Endodermal cell (in vitro differentiated cells): ENCODE data around the gene SLC13A1. TPM values are rescaled to one million over a fixed set of nuclear protein-coding genes. Genes with fewer than 3 reads are reported as not detected.

Source experiments
- DNase-seq: peaks from one replicate; pipeline ENCODE4 v3.0.0-alpha.2; 2017
- H3K27ac ChIP-seq: 2 replicates; pipeline ENCODE4 v1.5.1; 2013; ENCODE audit warnings: mild to moderate bottlenecking, low read depth, low read length, moderate library complexity
- H3K27me3 ChIP-seq: 2 replicates; pipeline ENCODE4 v1.6.1; 2013; ENCODE audit warnings: mild to moderate bottlenecking, low read length, moderate library complexity; ENCODE audit not compliant: insufficient read depth, control insufficient read depth, poor library complexity, severe bottlenecking
- H3K36me3 ChIP-seq: 2 replicates; pipeline ENCODE4 v1.7.0; 2013; ENCODE audit warnings: mild to moderate bottlenecking, low read length, moderate library complexity; ENCODE audit not compliant: control insufficient read depth, insufficient read depth
- H3K4me1 ChIP-seq: one replicate; pipeline ENCODE4 v1.7.0; 2013; ENCODE audit warnings: low read length; ENCODE audit not compliant: control insufficient read depth, insufficient read depth
- H3K4me3 ChIP-seq: 2 replicates; pipeline ENCODE4 v1.5.1; 2013; ENCODE audit warnings: mild to moderate bottlenecking, low read length, moderate library complexity
- H3K9ac ChIP-seq: 2 replicates; pipeline ENCODE4 v1.6.1; 2013; ENCODE audit warnings: mild to moderate bottlenecking, low read length, moderate library complexity; ENCODE audit not compliant: poor library complexity, severe bottlenecking; ENCODE audit errors: extremely low read depth
- H3K9me3 ChIP-seq: 2 replicates; pipeline ENCODE4 v1.6.1; 2013; ENCODE audit warnings: mild to moderate bottlenecking, low read length, moderate library complexity; ENCODE audit not compliant: control insufficient read depth
- H3K27ac Mint-ChIP-seq: 2 replicates; pipeline ENCODE4 v1.8.0; 2020; ENCODE audit warnings: mixed read lengths
- H3K27me3 Mint-ChIP-seq: 2 replicates; pipeline ENCODE4 v1.8.0; 2021; ENCODE audit warnings: mild to moderate bottlenecking, mixed read lengths; ENCODE audit not compliant: insufficient read depth
- H3K36me3 Mint-ChIP-seq: 2 replicates; pipeline ENCODE4 v1.8.0; 2020; ENCODE audit warnings: low read depth, mixed read lengths
- H3K4me1 Mint-ChIP-seq: 2 replicates; pipeline ENCODE4 v1.8.0; 2020; ENCODE audit warnings: mixed read lengths
- H3K4me3 Mint-ChIP-seq: 2 replicates; pipeline ENCODE4 v1.8.0; 2020; ENCODE audit warnings: mild to moderate bottlenecking, moderate library complexity, mixed read lengths
- H3K9me3 Mint-ChIP-seq: 2 replicates; pipeline ENCODE4 v1.8.0; 2020; ENCODE audit warnings: mild to moderate bottlenecking, mixed read lengths
- WGBS, 2 experiments: methylation state at CpG; one replicate each; pipeline versions ENCODE4 v1.1.5 to v1.1.7; 2013; ENCODE audit warnings: missing lambda C conversion rate in 2 of 2, mixed read lengths in 1 of 2; ENCODE audit not compliant: insufficient coverage in 1 of 2, insufficient read length in 1 of 2; 5-methylcytosine and 5-hydroxymethylcytosine counted together
- total RNA-seq, 2 donors: library from RNA; stranded (reverse); fragmentation: NEBNext Ultra II Directional in 1 of 2; extraction: Animal tissue kit (Norgen Biotek cat#: 25700) in 1 of 2; gene quantifications; 2 replicates in 1 of 2; 3 replicates in 1 of 2; pipeline ENCODE4 v1.2.1, GENCODE V29; 2021
- TF ChIP-seq, protein P1 (sequence below): fragments of 200-600 bp; sonication (generic); conservative IDR thresholded peaks from 2 replicates; pipeline ENCODE4 v1.5.0; 2021; ENCODE audit warnings: antibody characterized with exemption, mild to moderate bottlenecking

SLC13A1 gene
- total RNA-seq, 2 donors from 2014 or later: not detected

DNA sequence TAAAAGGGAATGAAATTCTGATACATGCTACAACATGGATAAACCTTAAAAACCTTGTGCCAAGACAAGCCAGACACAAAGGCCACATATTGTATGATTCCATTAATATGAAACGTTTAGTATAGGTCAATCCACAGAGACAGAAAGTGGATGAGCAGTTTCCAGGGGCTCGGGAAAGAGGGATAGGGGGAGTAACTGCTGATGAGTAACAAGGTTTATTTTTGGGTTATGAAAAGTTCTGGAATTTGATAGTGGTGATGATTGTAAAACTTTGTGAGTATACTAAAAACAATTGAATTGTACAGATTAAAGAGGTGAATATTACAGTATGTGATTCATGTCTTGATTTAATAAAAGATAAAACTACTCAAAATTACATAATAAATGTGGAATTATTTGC lies 19.1 kb upstream of the SLC13A1 start:
- TF ChIP-seq, protein P1, sequence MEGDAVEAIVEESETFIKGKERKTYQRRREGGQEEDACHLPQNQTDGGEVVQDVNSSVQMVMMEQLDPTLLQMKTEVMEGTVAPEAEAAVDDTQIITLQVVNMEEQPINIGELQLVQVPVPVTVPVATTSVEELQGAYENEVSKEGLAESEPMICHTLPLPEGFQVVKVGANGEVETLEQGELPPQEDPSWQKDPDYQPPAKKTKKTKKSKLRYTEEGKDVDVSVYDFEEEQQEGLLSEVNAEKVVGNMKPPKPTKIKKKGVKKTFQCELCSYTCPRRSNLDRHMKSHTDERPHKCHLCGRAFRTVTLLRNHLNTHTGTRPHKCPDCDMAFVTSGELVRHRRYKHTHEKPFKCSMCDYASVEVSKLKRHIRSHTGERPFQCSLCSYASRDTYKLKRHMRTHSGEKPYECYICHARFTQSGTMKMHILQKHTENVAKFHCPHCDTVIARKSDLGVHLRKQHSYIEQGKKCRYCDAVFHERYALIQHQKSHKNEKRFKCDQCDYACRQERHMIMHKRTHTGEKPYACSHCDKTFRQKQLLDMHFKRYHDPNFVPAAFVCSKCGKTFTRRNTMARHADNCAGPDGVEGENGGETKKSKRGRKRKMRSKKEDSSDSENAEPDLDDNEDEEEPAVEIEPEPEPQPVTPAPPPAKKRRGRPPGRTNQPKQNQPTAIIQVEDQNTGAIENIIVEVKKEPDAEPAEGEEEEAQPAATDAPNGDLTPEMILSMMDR: no peak
- Histone ChIP-seq H3K9me3 (peaks cover 18% of the 10 kb centered on the region), H3K4me3 (no peak overlapping the region), H3K4me1 (no peaks in the 10 kb centered on the region), H3K27ac (no peak overlapping the region), H3K9ac (no peak overlapping the region), H3K36me3 (no peaks in the 10 kb centered on the region), H3K27me3 (no peaks in the 10 kb centered on the region)
- H3K4me3 Mint-ChIP-seq: no peak overlapping the region
- WGBS, 2 experiments: 92 to 100% methylated on average over 2 of the region's 2 CpGs
- H3K27me3 Mint-ChIP-seq: no peaks in the 10 kb centered on the region
- H3K4me1 Mint-ChIP-seq: no peaks in the 10 kb centered on the region
- DNase-seq: no peak
- no peak overlapping the region for H3K27ac Mint-ChIP-seq
- H3K9me3 Mint-ChIP-seq: peaks cover 41% of the 10 kb centered on the region
- no peaks in the 10 kb centered on the region for H3K36me3 Mint-ChIP-seq

DNA sequence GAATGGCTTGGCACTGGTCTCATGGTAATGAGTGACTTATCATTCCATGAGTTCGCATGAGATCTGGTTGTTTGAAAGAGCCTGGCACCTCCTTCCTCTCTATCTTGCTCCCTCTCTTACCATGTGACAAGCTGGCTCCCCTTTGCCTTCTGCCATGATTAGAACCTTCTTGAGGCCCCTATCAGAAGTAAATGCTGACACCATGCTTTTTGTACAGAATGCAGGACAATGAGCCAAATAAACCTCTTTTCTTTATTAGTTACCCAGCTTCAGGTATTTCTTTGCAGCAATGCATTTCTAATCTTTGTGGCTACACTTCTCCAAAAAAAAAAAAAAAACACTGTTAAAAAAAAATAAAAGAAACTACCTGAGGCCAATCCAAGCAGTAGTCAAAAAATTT lies 17.1 kb upstream of the SLC13A1 start:
- Histone ChIP-seq H3K9ac (no peak overlapping the region), H3K36me3 (no peaks in the 10 kb centered on the region), H3K27ac (no peak overlapping the region), H3K9me3 (peaks cover 22% of the 10 kb centered on the region), H3K4me3 (no peak overlapping the region), H3K4me1 (no peaks in the 10 kb centered on the region), H3K27me3 (no peaks in the 10 kb centered on the region)
- TF ChIP-seq, protein P1: no peak
- Mint-ChIP-seq H3K4me1 (no peaks in the 10 kb centered on the region), H3K36me3 (no peaks in the 10 kb centered on the region), H3K27ac (no peak overlapping the region), H3K27me3 (no peaks in the 10 kb centered on the region), H3K9me3 (peaks cover 40% of the 10 kb centered on the region), H3K4me3 (no peak overlapping the region)
- WGBS, 2 experiments: 100% methylated on average over 1 of the region's 1 CpG; no CpG with 5 or more reads in 1 of the 2 experiments
- DNase-seq: no peak

DNA sequence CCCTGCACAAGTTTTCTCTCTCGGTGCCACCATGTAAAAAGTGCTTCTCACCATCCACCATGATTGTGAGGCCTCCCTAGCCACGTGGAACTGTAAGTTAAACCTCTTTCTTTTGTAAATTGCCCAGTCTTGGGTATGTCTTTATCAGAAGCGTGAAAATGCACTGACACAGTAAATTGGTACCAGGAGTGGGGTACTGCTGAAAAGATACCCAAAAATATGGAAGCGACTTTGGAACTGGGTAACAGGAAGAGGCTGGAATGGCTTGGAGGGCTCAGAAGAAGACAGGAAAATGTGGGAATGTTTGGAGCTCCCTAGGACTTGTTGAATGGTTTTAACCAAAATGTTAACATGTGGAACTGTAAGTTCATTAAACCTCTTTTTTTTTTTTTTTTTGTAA lies 15.6 kb upstream of the SLC13A1 start:
- H3K4me3 Mint-ChIP-seq: no peak overlapping the region
- Histone ChIP-seq H3K27ac (no peak overlapping the region), H3K4me3 (no peak overlapping the region), H3K27me3 (no peaks in the 10 kb centered on the region), H3K9me3 (peaks cover 29% of the 10 kb centered on the region), H3K4me1 (no peaks in the 10 kb centered on the region), H3K36me3 (no peaks in the 10 kb centered on the region), H3K9ac (no peak overlapping the region)
- H3K27ac Mint-ChIP-seq: no peak overlapping the region
- no peak for DNase-seq
- H3K27me3 Mint-ChIP-seq: no peaks in the 10 kb centered on the region
- peaks cover 6% of the 10 kb centered on the region for H3K4me1 Mint-ChIP-seq
- H3K9me3 Mint-ChIP-seq: peaks cover 47% of the 10 kb centered on the region
- 80 to 92% methylated on average over 3 to 4 of the region's 4 CpGs for WGBS, 2 experiments
- no peaks in the 10 kb centered on the region for H3K36me3 Mint-ChIP-seq
- TF ChIP-seq, protein P1: no peak
